Measurements from ENCODE around the gene ZNF808.

- TF ChIP-seq POLR2A (IDR thresholded peaks at IDR 0.05) = no peak
- no peak for TF ChIP-seq EP300 (IDR thresholded peaks at IDR 0.05)
These were observed 14.1 kb downstream of the ZNF808 start for GRCh38 chr19:52541608-52542007.
